Spleen (tissue), 7 donors: ENCODE results near the gene BMX.

Experiments used
- POLR2A ChIP-seq, 3 donors: fragments of 450-650 bp; IDR thresholded peaks; one replicate each; pipeline ENCODE4 v1.5.1; 2017; ENCODE audit warnings: antibody characterized with exemption in 3 of 3, mild to moderate bottlenecking in 1 of 3
- TF ChIP-seq, protein P1 (sequence below), 11 experiments: fragments of 200-600 bp in 7 of 11; fragments of 450-650 bp in 4 of 11; sonication (generic) in 4 of 11; IDR thresholded peaks in 8 of 11; conservative IDR thresholded peaks in 3 of 11; 1 replicate in 7 of 11; 2 replicates in 4 of 11; pipeline versions ENCODE4 v1.4.0 to v1.8.0; 2016 to 2021; ENCODE audit warnings: antibody characterized with exemption in 11 of 11, inconsistent platforms in 4 of 11, mild to moderate bottlenecking in 1 of 11
- donor health status: DM: no; HTN: no; CAD: no; lungs with moderate emphysema.
- donor health status: DM: no; HTN: no; CAD: no.
- donor health status: DM: no; HTN: no; CAD: no.

DNA sequence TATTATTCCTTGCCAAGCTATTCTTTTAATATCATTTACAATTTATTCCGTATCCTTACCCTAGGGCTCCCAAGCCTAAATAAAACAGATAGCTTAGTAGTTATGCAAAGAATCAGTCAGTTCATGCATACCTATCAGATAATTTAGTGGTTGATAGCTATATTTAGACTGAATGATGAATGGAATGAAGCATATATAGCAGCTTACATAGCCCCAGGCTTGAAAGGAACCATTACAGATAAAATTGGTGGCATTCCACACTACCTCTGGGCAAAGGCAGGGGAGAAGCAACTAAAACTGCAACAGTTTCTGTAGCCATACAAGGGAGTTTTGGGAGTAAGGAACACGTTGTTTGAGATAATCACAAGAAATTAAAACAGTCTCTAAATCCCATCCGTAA, 97.4 kb downstream of the BMX start:
- TF ChIP-seq, protein P1, sequence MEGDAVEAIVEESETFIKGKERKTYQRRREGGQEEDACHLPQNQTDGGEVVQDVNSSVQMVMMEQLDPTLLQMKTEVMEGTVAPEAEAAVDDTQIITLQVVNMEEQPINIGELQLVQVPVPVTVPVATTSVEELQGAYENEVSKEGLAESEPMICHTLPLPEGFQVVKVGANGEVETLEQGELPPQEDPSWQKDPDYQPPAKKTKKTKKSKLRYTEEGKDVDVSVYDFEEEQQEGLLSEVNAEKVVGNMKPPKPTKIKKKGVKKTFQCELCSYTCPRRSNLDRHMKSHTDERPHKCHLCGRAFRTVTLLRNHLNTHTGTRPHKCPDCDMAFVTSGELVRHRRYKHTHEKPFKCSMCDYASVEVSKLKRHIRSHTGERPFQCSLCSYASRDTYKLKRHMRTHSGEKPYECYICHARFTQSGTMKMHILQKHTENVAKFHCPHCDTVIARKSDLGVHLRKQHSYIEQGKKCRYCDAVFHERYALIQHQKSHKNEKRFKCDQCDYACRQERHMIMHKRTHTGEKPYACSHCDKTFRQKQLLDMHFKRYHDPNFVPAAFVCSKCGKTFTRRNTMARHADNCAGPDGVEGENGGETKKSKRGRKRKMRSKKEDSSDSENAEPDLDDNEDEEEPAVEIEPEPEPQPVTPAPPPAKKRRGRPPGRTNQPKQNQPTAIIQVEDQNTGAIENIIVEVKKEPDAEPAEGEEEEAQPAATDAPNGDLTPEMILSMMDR (IDR thresholded peaks at IDR 0.05 in 8 of 11, conservative IDR thresholded peaks at IDR 0.05 in 3 of 11) = no peak
- TF ChIP-seq POLR2A (IDR thresholded peaks at IDR 0.05) = no peak
